ENCODE results near the gene HDGFL2. TPM values are rescaled to one million over a fixed set of nuclear protein-coding genes. Genes with fewer than 3 reads are reported as not detected.
"Not testable (repeated sequence)": the region's sequence is repeated elsewhere in the genome, so short reads cannot be mapped to it uniquely, and the experiment has no call there.

Gene HDGFL2
- total RNA-seq, 1 donor from 2014 or later = 77.9 TPM

DNA sequence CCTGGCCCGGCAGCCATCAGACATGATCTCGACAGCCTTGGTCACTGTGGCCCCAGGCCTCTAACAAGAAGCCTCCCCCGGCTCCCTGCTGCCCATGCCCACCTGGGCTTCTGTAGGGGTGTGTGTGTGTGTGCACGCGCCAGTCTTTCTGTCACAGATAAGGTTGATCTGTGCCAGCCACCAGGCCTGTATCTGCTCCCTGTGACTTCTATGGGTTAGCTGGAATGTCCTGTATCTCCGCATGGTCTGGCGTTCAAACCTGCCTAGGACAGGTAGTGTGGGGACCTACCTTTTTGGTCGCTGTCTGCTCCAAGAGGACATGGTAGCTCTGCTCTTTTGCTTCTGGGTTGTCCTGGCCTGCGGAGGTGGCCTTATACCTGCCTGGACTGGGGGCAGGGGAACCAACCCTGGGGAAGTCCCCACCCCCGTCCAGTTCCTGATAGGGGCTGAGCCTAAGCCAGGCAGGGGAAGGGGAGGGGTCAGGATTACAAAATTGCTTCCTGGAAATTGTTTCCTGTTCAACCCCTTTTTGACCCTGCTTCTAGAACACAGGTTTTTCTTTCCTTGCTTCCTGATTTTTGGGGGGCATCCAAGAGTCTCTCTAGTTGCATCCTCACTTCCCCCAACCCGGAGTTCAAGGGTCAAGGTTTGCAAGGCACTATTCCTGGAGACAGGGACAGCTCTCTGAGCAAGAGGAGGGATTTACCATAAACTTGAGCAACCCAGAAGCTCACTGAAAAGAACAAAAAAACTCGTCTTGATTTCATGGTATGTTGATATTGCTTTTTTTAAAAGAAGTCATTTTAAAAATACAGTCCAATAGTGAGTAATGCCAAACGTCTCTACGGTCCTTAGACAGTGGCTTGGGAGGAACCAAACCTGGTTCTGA, 67.8 kb downstream of the HDGFL2 start, which contains the start of gene LRG1:
Gene LRG1, minus strand, starts transcription at position 344 of the 889 bp plus-strand sequence. Its CDS starts 23 bp downstream, at position 321.
- Mint-ChIP-seq H3K4me3 (peak within 1 kb of the TSS; percentile 38), H3K36me3 (no peaks in the 10 kb centered on the region), H3K27ac (peak within 1 kb of the TSS; percentile 36), H3K9me3 (no peaks in the 10 kb centered on the region), H3K4me1 (ENCODE audit: unreplicated experiment) (peaks cover 7% of the 10 kb centered on the region), H3K27me3 (peaks cover 3% of the 10 kb centered on the region)
- TF ChIP-seq, protein P1, sequence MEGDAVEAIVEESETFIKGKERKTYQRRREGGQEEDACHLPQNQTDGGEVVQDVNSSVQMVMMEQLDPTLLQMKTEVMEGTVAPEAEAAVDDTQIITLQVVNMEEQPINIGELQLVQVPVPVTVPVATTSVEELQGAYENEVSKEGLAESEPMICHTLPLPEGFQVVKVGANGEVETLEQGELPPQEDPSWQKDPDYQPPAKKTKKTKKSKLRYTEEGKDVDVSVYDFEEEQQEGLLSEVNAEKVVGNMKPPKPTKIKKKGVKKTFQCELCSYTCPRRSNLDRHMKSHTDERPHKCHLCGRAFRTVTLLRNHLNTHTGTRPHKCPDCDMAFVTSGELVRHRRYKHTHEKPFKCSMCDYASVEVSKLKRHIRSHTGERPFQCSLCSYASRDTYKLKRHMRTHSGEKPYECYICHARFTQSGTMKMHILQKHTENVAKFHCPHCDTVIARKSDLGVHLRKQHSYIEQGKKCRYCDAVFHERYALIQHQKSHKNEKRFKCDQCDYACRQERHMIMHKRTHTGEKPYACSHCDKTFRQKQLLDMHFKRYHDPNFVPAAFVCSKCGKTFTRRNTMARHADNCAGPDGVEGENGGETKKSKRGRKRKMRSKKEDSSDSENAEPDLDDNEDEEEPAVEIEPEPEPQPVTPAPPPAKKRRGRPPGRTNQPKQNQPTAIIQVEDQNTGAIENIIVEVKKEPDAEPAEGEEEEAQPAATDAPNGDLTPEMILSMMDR (conservative IDR thresholded peaks at IDR 0.05) = no peak
- DNase-seq (ENCODE audit: extremely low spot score, unreplicated experiment) = no peak

DNA sequence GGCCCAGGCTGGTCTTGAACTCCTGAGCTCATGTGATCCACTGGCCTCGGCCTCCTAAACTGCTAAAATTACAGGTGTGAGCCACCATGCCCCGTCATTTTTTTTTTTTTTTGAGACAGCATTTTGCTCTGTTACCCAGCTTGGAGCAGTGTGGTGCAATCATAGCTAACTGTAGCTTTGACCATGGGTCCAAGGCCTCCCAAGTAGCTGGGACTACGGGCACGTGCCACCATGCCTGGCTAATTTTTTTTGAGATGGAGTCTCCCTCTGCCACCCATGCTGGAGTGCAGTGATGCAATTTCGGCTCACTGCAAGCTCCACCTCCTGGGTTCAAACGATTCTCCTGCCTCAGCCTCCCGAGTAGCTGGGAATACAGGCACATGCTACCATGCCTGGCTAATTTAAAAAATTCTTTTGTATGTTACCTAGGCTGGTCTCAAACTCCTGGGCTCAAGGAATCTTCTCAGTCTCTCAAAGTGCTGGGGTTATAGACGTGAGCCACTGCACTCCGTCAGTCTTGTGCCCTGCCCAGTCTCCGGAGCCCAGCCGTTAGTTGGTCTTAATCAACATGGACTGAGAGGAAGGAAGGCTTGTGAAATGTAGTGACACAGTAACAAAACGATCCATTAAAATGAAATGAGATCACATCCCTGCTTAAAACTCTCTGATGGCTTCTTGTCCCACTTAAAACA, 69.2 kb downstream of the HDGFL2 start:
- TF ChIP-seq, protein P1 (conservative IDR thresholded peaks at IDR 0.05) = no peak

DNA sequence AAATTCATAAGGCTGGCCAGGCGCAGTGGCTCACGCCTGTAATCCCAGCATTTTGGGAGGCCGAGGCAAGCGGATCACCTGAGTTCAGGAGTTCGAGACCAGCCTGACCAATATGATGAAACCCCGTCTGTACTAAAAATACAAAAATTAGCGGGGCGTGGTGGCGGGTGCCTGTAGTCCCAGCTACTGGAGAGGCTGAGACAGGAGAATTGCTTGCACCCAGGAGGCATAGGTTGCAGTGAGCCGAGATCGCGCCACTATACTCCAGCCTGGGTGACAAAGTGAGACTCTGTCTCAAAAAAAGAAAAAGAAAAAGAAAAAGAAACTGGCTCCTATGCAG, 69.7 kb downstream of the HDGFL2 start:
- H3K27ac Mint-ChIP-seq; DNase-seq (ENCODE audit: extremely low spot score, unreplicated experiment); H3K36me3 Mint-ChIP-seq; H3K4me1 Mint-ChIP-seq (ENCODE audit: unreplicated experiment); H3K4me3 Mint-ChIP-seq; H3K27me3 Mint-ChIP-seq; H3K9me3 Mint-ChIP-seq: not testable (repeated sequence)

More for the DNA sequence above, 69.2 kb downstream of the HDGFL2 start:
- Mint-ChIP-seq H3K4me3 (no peak overlapping the region), H3K27ac (no peak overlapping the region), H3K36me3 (no peaks in the 10 kb centered on the region), H3K9me3 (no peaks in the 10 kb centered on the region), H3K27me3 (no peaks in the 10 kb centered on the region), H3K4me1 (ENCODE audit: unreplicated experiment) (peaks cover 7% of the 10 kb centered on the region)
- no peak for DNase-seq (ENCODE audit: extremely low spot score, unreplicated experiment)

DNA sequence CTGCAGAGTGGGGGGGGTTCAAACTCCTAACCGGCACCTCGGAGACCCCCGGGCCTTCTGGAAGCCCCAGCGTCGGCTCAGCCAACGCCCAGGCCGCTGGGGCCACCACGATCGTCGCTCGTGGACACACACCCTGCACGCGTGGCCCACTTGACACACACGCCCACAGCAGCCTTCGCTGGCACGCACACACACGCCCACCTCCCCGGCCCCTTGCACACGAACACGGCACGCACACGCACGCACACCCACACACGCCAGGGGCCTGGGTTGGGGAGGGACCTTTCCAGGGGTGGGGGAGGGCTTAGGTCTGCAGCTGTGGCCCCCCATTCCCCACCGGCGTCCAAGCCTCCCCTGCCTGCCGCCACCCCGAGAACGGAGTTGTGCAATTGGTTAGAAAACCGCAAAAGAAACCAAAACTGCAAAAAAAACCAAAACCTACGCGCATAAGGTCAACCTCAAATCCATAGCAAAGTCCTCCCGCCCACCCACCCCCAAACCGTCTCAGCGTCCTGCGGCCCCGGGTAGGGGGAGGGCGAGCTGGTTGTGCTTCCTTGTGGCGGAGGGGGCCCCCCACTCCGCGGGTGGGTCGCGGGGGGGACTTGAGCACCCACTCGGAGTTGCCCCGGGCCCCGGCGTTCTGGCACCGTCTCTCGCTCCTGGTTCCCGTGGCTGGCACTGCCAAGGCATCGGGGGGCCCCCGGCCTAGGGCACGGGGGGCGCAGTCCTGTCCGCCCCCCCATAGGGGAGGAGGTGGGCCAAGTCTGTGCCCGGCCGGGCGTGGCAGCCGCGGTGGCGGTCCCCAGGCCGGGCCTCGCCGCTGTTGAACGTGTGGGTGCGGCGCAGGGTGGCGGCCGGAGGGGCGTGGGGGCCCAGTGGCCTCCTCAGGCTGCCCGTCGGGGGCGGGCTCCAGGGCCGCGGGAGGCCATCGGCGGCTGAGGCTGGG, 71.1 kb downstream of the HDGFL2 start:
- DNase-seq (ENCODE audit: extremely low spot score, unreplicated experiment) = no peak
- no peaks in the 10 kb centered on the region for H3K9me3 Mint-ChIP-seq
- no peaks in the 10 kb centered on the region for H3K36me3 Mint-ChIP-seq
- peaks cover 7% of the 10 kb centered on the region for H3K4me1 Mint-ChIP-seq (ENCODE audit: unreplicated experiment)
- no peak overlapping the region for H3K4me3 Mint-ChIP-seq
- TF ChIP-seq, protein P1 (conservative IDR thresholded peaks at IDR 0.05) = no peak
- H3K27ac Mint-ChIP-seq = no peak overlapping the region
- no peaks in the 10 kb centered on the region for H3K27me3 Mint-ChIP-seq

DNA sequence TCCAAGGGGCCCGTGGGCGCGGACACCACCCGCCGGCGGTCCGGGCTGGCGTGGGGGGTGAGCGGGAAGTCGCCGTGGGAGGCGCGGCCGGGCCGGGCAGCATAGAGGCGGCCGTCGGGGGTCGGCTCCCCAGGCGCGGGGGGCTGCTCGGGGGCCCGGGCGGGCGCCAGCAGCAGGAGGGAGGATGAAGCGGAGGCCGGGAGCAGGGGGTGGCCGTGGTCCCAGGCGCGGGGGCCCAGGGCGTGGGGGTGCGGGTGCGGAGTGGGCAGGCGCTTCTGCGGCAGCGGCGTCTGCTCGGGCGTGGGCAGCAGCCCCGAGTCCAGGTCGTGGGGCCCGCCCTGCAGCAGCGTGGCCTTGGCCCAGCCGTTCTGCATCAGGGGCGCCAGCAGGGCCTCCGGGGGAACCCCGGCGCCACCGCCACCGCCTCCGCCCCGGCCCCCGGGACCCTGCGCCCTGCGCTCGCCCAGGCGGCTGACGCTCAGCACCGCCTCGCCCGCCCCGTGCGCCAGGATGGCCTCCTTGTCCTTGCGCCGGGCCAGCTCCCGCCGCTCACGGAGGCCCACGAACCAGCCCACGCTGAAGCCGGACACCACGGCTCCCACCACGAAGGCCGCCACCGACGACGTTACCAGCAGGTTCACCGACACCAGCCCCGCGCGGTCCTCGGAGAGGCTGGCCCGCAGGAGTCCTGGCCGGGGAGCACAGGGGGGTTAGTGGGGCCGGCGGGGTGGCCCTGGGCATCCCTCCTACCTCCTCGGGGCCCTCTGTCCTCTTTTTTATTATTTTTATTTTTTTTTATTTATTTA, 71.9 kb downstream of the HDGFL2 start:
- no peak overlapping the region for H3K27ac Mint-ChIP-seq
- H3K36me3 Mint-ChIP-seq = no peaks in the 10 kb centered on the region
- no peaks in the 10 kb centered on the region for H3K27me3 Mint-ChIP-seq
- H3K9me3 Mint-ChIP-seq = no peaks in the 10 kb centered on the region
- TF ChIP-seq, protein P1 (conservative IDR thresholded peaks at IDR 0.05) = no peak
- peaks cover 7% of the 10 kb centered on the region for H3K4me1 Mint-ChIP-seq (ENCODE audit: unreplicated experiment)
- no peak for DNase-seq (ENCODE audit: extremely low spot score, unreplicated experiment)
- no peak overlapping the region for H3K4me3 Mint-ChIP-seq
